Chondrocyte (in vitro differentiated cells): ENCODE results near the gene COQ8A. TPM values are rescaled to one million over a fixed set of nuclear protein-coding genes. Genes with fewer than 3 reads are reported as not detected.

Experiments used
- DNase-seq: peaks from one replicate; pipeline ENCODE4 v3.0.0; 2021; ENCODE audit warnings: mixed read lengths, low spot score
- H3K27ac Mint-ChIP-seq: one replicate; pipeline ENCODE4 v1.8.0; 2021; ENCODE audit warnings: mild to moderate bottlenecking, moderate library complexity, mixed read lengths; ENCODE audit not compliant: unreplicated experiment
- H3K27me3 Mint-ChIP-seq: 2 replicates; pipeline ENCODE4 v1.8.0; 2021; ENCODE audit warnings: low read depth, mixed read lengths
- H3K36me3 Mint-ChIP-seq: 2 replicates; pipeline ENCODE4 v1.8.0; 2021; ENCODE audit warnings: low read depth, mixed read lengths
- H3K4me1 Mint-ChIP-seq: 2 replicates; pipeline ENCODE4 v1.8.0; 2021; ENCODE audit warnings: low read depth, mild to moderate bottlenecking, mixed read lengths
- H3K4me3 Mint-ChIP-seq: one replicate; pipeline ENCODE4 v1.8.0; 2021; ENCODE audit warnings: mild to moderate bottlenecking, moderate library complexity, mixed read lengths; ENCODE audit not compliant: unreplicated experiment
- H3K9me3 Mint-ChIP-seq: 2 replicates; pipeline ENCODE4 v1.8.0; 2021; ENCODE audit warnings: low read depth, mixed read lengths
- CTCF ChIP-seq: fragments of 200-600 bp; sonication (generic); IDR thresholded peaks from 2 replicates; pipeline ENCODE4 v1.5.0; 2021; ENCODE audit warnings: antibody characterized with exemption, mild to moderate bottlenecking, moderate library complexity
- total RNA-seq: library from RNA; stranded (reverse); gene quantifications from 3 replicates; pipeline ENCODE4 v1.2.1, GENCODE V29; 2021

The COQ8A gene
- total RNA-seq, 1 donor from 2014 or later = 7.4 TPM

DNA sequence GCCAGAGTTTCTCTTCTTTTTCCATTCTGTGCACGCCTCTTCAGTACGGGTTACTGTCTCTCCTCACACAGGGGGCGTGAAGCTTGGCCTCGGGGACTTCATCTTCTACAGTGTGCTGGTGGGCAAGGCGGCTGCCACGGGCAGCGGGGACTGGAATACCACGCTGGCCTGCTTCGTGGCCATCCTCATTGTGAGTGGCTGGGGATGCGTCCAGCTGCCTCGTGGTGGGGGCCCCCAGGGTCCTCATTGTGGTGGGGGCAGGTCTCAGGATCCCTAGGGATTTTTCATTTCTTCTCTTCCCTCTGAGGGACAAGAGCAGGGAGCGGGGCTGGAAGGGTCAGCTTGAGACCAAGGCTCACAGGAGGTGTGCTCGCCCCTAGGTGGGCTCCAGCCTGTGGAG lies 46.2 kb upstream of the COQ8A start:
- no peaks in the 10 kb centered on the region for H3K27me3 Mint-ChIP-seq
- H3K4me3 Mint-ChIP-seq = no peak overlapping the region
- H3K36me3 Mint-ChIP-seq = peaks cover 22% of the 10 kb centered on the region
- DNase-seq = no peak
- peaks cover 9% of the 10 kb centered on the region for H3K4me1 Mint-ChIP-seq
- no peak overlapping the region for H3K27ac Mint-ChIP-seq
- no peak for TF ChIP-seq CTCF
- H3K9me3 Mint-ChIP-seq = no peaks in the 10 kb centered on the region

DNA sequence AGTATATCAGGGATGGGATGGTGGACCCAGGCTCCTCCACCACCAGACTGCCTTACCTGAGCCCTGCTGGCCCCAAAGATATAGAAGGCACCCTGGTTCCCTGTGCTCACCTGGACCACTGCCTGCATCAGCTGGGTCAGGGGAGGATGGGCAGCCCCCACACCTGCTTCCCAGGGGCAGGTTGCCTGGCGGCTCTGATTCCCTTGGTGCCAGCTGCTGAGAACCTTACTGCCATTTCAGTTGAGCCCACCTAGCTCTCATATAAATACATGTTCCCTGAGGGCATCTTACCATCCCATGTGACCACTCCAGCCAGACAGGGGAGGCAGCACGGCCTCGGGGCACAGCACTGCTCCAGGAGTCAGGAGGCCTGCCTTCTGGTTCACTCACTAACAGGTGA lies 45.3 kb upstream of the COQ8A start:
- H3K27me3 Mint-ChIP-seq = no peaks in the 10 kb centered on the region
- H3K4me1 Mint-ChIP-seq = peaks cover 9% of the 10 kb centered on the region
- H3K9me3 Mint-ChIP-seq = no peaks in the 10 kb centered on the region
- no peak for TF ChIP-seq CTCF
- H3K36me3 Mint-ChIP-seq = peaks cover 23% of the 10 kb centered on the region
- H3K4me3 Mint-ChIP-seq = no peak overlapping the region
- DNase-seq = no peak
- no peak overlapping the region for H3K27ac Mint-ChIP-seq

DNA sequence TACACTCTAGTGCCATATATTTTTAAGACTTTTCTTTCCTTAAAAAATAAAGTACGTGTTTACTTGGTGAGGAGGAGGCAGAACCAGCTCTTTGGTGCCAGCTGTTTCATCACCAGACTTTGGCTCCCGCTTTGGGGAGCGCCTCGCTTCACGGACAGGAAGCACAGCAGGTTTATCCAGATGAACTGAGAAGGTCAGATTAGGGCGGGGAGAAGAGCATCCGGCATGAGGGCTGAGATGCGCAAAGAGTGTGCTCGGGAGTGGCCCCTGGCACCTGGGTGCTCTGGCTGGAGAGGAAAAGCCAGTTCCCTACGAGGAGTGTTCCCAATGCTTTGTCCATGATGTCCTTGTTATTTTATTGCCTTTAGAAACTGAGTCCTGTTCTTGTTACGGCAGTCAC lies 44.5 kb upstream of the COQ8A start:
- Mint-ChIP-seq H3K9me3 (no peaks in the 10 kb centered on the region), H3K4me1 (peaks cover 9% of the 10 kb centered on the region), H3K27me3 (no peaks in the 10 kb centered on the region), H3K27ac (no peak overlapping the region), H3K36me3 (peaks cover 22% of the 10 kb centered on the region), H3K4me3 (no peak overlapping the region)
- DNase-seq = no peak
- TF ChIP-seq CTCF = no peak

- H3K27me3 Mint-ChIP-seq = no peaks in the 10 kb centered on the region
- peaks cover 15% of the 10 kb centered on the region for H3K36me3 Mint-ChIP-seq
Measured at GRCh38 chr1:226898246-226898645, 41.8 kb upstream of the COQ8A start.

GRCh38 chr1:226901421-226901820 lies 38.7 kb upstream of the COQ8A start:
- Mint-ChIP-seq H3K27ac (no peak overlapping the region), H3K27me3 (no peaks in the 10 kb centered on the region), H3K4me3 (no peak overlapping the region), H3K4me1 (peaks cover 13% of the 10 kb centered on the region), H3K9me3 (no peaks in the 10 kb centered on the region), H3K36me3 (peaks cover 10% of the 10 kb centered on the region)
- no peak for TF ChIP-seq CTCF
- no peak for DNase-seq

More at GRCh38 chr1:226898246-226898645, 41.8 kb upstream of the COQ8A start:
- H3K27ac Mint-ChIP-seq = no peak overlapping the region
- no peak for TF ChIP-seq CTCF
- H3K4me1 Mint-ChIP-seq = peaks cover 2% of the 10 kb centered on the region
- H3K4me3 Mint-ChIP-seq = no peak overlapping the region
- DNase-seq = no peak
- H3K9me3 Mint-ChIP-seq = no peaks in the 10 kb centered on the region
